OCI-LY1 (cell line): ENCODE results near the gene FARP1.

ENCODE experiments used
- EZH2 ChIP-seq: fragments of 200-600 bp; sonication (generic), shearing (Covaris generic); IDR thresholded peaks from 2 replicates; pipeline ENCODE4 v1.8.0; 2017; ENCODE audit warnings: borderline replicate concordance, mixed run types, mild to moderate bottlenecking, antibody characterized with exemption, low read length, moderate library complexity, mixed read lengths
- TF ChIP-seq, protein P1 (sequence below): fragments of 200-600 bp; sonication (generic), shearing (Covaris generic); IDR thresholded peaks from 2 replicates; pipeline ENCODE4 v1.5.1; 2017; ENCODE audit warnings: mild to moderate bottlenecking, antibody characterized with exemption, low read length, moderate library complexity, mixed read lengths

DNA sequence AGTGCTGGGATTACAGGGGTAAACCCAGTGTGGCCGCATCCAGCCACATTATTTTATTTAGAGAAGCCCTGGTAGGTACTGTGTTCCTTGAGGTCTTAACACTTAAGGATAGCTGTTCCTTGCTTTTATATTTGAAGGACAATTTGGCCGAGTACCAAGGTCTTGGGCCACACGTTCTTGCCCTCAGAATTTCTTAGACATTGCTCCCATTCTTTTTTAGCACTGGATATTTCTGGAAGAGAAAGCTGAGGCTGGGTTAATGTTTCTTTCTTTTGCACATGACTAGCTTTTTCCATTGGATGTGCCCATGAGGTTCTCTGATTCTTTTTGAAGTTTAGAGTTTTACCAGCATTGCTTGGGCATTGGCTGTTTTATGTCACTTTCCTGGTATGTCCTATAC, 39.7 kb downstream of the FARP1 start:
- TF ChIP-seq EZH2 = no peak
- TF ChIP-seq, protein P1, sequence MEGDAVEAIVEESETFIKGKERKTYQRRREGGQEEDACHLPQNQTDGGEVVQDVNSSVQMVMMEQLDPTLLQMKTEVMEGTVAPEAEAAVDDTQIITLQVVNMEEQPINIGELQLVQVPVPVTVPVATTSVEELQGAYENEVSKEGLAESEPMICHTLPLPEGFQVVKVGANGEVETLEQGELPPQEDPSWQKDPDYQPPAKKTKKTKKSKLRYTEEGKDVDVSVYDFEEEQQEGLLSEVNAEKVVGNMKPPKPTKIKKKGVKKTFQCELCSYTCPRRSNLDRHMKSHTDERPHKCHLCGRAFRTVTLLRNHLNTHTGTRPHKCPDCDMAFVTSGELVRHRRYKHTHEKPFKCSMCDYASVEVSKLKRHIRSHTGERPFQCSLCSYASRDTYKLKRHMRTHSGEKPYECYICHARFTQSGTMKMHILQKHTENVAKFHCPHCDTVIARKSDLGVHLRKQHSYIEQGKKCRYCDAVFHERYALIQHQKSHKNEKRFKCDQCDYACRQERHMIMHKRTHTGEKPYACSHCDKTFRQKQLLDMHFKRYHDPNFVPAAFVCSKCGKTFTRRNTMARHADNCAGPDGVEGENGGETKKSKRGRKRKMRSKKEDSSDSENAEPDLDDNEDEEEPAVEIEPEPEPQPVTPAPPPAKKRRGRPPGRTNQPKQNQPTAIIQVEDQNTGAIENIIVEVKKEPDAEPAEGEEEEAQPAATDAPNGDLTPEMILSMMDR = no peak
